ENCODE results near the gene CPPED1.

Gene CPPED1

DNA sequence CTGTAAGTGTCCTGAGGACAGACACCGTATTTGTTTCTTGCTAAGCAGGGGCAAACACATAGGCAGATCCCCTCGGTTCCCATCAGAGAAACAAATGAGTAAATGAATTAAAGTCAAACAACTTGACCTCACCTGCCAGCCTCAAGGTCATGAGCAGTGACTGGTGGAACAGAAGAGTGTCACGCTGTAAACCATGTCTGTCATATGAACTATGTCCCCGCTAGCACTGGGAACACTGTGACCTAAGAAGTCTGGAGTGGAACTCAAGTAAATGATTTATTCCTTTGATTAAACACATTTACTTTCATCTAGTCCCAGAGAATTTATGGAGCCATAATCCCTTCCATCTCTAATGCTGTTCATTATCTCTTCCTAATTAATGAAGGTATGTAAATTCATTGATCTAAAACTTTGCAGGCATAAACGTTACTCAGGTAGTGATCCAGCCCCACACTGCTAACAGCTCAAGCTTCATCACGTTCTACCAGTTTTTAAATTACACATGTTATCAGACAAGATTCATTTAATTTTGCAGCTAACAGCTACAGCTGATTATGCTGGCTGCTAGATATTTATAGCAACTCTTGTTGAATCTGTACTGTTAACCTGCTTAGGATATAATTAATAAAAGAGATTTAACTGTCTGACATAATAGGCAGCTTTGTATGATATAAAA lies 38.7 kb downstream of the CPPED1 start:
- DNase-seq, result no peak

DNA sequence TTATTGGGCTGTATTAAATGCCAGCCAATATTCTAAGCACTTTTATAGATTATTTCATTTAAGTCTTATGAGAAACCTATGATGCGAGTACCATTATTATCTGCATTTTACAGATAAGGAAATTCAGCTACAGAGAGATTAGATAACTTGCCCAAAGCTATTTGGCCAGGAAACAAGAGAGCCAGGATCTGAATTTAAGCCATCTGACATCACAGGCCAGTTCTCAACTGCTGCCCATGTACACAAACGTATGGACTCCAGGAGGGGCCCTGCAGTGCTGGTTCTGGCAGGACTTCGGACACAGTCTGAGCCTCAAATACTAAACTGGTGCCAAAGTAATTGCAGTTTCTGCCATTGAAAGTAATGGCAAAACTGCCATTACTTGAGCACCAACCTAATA lies 40.2 kb downstream of the CPPED1 start:
- peak; percentile 45 for DNase-seq

DNA sequence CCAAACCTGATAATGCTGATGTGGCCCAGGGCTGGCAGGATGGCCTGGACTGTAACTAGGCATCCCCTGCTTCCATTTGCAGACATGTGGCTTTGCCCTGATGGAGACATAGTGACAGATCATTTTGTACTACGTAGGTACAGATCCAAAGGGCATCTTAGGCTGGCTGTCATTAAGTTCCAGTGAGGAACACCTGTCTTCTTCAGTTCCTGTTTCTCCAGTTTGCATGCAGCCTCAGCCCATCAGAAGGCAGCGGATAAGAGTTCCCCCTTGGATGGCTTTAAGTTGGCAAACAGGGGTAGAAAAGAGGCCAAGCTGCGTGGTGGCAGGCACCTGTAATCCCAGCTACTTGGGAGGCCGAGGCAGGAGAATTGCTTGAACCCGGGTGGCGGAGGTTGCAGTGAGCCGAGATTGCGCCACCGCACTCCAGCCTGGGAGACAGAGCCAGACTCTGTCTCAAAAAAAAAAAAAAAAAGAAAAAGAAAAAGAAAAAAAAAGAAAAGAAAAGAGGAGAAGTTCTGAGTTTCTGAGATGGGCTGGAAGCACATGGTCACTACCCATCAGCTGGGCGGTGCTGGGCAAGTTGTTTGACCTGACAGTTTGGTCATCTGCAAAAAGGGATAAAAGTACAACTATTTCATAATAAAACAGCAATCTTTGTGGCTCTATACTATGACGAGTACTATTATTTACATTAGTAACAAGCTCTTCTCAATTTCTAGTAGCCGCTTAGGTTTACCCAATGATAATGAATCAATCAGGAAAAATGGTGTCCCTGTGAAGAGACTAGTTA lies 42.7 kb downstream of the CPPED1 start:
- no peak for DNase-seq

DNA sequence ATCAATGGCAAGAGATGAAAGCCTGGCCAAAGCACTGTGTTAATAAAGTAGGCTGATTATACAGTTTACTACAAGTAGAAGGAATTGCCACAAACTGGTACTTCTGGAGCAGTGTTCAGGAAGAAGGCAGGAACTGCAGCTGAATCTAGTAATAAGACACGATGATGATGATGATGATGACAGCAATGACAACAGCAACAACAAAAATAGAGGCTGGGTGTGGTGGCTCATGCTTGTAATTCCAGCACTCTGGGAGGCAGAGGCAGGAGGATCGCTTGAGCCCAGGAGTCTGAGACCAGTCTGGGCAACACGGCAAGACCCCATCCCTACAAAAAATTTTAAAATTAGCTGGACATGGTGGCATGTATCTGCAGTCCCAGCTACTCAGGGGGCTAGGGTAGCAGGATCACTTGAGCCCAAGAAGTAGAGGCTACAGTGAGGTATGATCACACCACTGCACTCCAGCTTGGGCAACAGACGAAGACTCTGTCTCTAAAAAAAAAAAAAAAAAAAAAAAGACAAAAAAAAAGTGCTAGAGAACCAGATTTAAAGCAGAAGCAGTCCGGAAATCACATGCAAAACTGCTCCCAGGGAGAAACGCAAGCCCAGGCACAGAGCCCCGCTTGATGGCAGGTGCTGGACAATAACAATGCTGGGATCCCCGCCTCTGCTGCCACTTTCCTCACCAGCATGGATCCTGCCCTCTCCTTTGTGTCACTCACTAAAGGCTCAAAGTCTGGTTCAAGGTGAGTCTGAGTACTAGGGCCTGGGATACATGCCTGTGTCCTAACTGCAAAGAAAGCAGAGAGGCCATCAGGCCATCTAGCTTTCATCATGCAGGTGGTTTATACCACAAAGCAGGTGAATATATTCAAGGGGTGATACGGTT lies 44.8 kb downstream of the CPPED1 start:
- DNase-seq, result no peak

DNA sequence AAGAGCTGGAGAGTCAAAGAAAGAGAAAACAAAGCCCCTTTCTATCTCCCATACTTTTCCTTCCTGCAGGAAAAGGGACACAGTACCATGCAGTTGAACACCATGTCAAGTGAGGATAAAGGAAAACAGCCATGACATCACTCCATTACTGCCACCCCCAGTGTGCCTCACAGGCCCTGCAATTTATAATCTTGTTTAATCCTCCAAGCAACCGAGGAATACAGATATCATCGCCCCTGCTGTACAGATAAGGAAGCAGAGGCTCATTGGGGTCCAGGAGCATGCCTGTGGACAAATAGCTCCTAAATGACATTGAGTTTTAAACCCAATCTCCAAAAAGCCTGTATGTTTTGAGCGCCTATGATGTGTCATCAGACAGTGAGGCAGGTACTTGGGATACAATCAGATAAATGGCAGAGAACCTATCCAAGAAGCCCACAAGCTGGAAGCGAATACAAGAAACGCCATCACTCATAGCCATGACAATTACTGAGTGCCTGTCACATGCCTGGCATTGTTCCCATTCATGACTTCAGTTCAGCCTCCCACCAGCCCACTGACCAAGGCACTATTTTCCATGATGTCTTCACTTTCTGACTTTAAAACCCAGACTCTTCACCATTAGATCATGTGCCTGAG lies 45.5 kb downstream of the CPPED1 start:
- peak; percentile 73 for DNase-seq

- DNase-seq, result no peak
These were observed 46.1 kb downstream of the CPPED1 start for GRCh38 chr16:12757546-12757945.

DNA sequence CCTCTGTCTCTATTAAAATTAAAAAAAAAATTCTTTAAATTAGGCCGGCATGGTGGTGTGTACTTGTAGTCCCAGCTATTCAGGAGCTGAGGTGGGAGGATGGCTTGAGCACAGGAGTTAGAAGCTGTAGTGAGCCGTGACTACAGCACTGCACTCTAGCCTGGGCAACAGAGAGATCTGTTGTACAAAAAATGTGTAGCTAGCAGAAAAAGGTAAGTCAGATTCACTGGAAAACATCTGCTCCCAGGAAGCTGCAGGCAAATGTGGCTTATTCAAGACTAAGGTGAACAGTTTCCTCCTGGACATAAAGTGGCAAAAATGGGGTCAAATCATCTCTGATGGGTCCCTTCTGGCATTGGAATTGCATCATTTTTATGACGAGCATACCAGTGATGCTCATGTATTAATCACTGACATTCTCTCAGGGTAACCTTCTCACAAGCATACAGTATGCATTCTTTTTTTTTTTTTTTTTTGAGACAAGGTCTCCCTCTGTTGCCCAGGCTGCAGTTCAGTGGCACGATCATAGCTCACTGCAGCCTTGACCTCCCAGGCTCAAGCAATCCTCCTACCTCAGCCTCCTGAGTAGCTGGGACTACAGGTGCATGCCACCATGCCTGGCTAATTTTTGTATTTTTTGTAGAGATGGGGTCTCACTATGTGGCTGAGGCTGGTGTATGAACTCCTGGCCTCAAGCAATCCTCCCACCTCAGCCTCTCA lies 48.7 kb downstream of the CPPED1 start:
- no peak for DNase-seq

DNA sequence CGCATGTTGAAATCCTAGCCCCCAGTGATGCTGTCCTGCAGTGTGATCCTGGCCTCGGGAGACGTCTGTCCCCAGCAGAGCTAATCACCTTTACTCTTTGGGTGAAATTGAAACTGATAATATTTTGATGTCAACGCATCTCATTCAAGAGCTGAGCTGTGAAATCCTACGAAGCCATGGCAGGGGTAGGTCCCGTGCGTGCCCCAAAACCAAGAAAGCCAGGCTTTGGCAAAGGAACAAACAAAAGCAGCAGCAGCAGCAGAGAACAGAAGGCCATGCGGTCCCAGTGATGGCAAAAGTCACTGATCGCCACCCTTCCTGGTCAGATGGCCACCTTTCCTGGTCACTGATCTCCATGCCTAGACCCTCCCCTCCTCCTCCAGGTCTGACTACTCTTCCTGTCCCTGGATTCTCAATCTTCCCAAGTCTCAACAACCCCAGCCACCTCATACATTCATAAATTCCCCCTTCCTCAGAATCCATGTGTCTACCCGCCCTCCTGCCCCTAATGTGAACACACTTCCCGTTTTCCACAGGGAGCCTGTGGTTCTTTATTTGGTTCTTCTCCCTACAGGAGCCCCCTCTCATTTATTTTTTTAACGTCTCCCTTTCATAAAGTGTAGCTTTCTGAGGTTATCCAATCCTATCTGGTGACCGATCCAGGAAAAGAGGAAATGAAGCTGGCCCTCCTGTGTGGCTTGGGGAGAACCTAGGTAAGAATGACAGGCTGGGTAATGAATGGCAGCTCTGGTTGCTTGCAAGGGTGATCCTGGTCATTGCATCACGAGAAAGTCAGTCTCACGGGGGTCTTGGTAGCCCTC lies 50.3 kb downstream of the CPPED1 start:
- no peak for DNase-seq

DNA sequence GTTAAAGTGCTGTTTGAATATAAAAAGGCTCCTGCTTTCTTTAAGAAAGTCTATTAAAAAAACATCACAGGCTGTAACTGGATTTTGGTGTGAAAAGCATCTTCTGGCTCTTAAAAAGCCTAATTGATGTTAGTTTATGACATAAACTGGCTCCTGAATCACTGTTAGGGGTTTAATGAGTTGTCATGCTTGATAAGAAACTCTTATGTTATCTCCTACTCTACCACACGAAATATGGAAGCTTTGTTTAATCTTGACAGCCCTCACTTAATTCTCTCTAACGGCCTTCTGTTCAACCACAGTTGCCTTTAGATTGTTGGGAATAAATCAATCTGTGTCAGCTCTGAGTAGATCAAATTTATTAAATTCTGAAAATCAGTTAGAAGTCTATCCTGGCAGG lies 51.5 kb downstream of the CPPED1 start:
- peak; percentile 84 for DNase-seq

DNA sequence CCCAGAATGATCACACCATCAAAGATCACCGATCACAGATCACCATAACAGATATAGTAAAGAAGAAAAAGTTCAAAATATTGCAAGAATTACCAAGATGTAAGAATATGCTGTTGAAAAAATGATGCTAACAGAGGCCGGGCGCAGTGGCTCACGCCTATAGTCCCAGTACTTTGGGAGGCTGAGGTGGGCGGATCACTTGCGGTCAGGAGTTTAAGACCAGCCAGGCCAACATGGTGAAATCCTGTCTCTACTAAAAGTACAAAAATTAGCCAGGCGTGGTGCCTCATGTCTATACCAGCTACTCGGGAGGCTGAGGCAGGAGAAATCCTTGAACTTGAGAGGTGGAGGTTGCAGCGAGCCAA lies 53.2 kb downstream of the CPPED1 start:
- DNase-seq, result no peak

DNA sequence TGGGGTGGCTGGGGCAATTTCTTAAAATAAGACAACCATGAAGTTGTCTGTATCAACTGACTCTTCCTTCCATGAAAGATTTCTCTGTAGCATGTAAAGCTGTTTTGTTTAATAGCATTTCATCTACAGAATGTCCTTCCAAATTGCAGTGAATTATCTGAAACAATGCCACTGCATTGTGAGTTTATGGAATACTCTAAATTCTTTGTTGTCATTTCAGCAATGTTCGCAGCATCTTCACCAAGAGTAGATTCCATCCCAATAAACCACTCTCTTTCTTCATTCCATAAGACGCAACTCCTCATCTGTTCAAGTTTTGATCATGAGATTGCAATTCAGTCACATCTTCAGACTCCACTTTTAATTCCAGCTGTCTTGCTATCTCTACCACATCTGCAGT lies 54.6 kb downstream of the CPPED1 start:
- DNase-seq, result no peak

DNA sequence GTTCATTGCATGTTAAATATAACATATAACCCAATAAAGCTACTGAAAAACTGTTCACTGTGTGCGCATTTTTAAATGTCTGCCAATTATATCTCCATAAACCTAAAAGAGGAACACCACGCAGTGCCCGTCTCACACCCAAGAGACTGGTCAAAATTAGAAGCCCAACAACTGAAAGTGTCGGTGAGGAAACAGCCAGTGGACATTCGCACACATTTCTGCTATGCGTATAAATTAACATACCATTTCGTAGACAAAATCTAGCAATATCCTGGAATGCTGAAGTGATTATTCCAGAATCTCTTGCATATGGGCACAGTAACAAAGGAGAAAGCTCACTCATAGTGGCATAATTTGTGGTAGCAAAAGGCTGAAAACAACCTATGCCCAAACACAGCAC lies 55.9 kb downstream of the CPPED1 start:
- DNase-seq, result no peak

GRCh38 chr16:12747261-12747660 lies 56.4 kb downstream of the CPPED1 start:
- DNase-seq, result no peak

DNA sequence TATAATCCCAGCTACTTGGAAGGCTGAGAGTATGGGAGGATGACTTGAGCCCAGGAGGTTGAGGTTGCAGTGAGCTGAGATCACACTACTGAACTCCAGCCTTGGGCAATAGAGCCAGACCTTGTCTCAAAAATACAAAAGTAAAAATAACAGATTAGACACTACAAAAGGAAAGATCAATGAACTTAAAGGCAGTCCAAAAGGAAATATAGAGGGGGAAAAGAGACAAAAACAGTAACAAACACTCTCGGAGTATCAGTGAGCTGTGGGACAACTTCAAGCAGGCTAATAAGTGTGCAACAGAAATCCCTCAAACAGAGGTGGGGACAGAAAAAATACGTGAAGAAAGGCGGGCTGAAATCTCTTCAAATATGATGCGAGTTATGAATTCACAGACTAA lies 58.8 kb downstream of the CPPED1 start:
- no peak for DNase-seq

DNA sequence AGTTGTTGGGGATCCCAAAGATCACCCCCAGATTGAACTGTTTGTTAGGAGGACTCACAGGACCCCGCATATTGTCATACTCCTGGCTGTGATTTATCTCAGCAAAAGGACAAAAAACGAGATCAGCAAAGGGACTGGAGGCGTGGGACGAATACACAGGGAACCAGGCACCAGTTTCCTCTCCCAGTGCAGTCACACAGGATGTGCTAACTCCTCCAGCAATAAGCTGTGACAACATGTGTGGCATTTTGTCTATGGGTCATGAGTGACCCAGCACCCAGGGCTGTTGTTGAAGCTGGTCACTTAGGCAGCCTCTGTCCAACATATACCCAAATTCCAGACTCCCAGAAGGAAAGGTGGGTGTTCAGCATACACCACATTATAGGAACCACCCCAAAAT lies 60.9 kb downstream of the CPPED1 start:
- DNase-seq, result no peak

DNA sequence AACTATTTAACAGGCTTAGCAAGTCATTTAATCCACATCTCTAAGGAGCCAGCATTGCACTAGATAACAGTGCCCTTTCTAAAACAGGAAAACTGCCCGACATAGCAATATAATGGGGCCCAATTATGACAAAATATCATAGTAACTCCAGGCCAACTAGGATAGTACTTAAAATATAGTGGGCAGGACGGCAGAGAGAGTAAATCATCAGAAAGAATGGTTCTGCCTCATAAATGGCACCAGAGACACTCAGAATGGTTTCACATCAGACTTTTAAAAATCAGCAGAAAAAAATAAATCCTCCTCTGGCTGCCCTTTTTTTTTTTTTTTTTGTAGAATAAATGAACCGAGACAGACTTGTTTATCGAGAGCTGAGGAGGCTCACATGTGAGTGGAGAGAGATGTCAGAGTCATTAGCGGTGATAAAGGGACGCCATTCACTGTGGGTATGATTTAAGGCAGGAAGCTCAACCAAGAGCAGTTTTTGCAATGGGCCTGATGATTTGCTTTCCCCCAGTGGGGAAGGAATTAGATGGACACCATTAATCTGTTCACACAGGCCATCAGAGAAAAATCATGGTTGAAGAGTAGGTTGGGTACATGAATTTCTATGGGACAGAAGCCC lies 62.6 kb downstream of the CPPED1 start:
- DNase-seq, result no peak

- no peak for DNase-seq
These were observed 63.9 kb downstream of the CPPED1 start for GRCh38 chr16:12739738-12740137.

DNA sequence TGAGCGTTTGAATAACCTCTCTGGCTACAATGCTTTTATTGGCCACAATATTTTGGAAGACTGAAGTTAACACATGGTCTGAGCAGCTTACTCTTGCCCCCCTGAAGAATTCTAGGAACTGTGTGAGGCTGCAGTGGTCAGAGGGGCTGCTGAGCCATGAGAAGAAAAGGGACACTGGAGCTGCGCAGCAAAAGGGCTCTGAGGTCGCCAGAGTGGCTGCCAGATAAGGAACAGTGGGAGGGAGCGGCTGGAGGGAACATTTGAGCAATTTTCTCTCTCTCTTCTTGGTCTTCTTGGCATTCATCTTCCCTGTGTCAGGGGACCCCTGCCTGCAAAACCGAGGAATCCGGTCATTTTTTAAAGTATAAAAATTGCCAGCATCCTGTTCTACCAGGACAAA lies 66.1 kb downstream of the CPPED1 start:
- DNase-seq, result no peak

GRCh38 chr16:12735805-12736204 lies 67.9 kb downstream of the CPPED1 start:
- no peak for DNase-seq

- no peak for DNase-seq
These were observed 71.1 kb downstream of the CPPED1 start for GRCh38 chr16:12732600-12732999.

DNA sequence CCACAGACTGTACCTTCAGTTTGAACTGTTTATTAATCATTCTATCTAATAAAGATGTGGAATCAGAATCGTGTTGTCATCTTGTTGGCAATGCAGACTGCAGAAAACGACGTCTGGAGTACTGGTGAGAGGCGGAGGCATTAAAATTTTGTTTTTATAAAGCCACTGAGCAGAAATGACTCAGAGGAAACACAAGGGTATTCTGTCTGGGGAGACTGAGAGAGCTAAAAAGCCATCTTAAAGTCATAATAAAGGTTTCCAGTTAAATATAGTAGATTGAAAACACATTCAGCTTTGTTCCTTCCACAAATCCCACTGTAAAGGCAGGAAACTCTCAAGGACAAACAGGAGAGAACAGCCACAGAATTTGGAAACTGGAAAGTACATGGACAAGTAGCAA lies 74.2 kb downstream of the CPPED1 start:
- no peak for DNase-seq

All from hematopoietic multipotent progenitor cell treated with erythropoietin and hydrocortisone succinate and interleukin-3 and kit ligand, for 4 days (in vitro differentiated cells).